GM23248 (cell line): ENCODE data around the gene PRXL2B.

ENCODE experiments used
- EZH2 ChIP-seq: fragments of 200-600 bp; sonication (generic); IDR thresholded peaks from 2 replicates; pipeline ENCODE4 v1.6.1; 2018; ENCODE audit warnings: antibody characterized with exemption, mild to moderate bottlenecking; ENCODE audit not compliant: insufficient read depth, poor library complexity, severe bottlenecking
- EZH2phosphoT487 ChIP-seq: fragments of 200-600 bp; sonication (generic); IDR thresholded peaks from 2 replicates; pipeline ENCODE4 v1.6.1; 2018; ENCODE audit warnings: antibody characterized with exemption, moderate library complexity, mild to moderate bottlenecking, low read depth; ENCODE audit not compliant: insufficient read depth

- TF ChIP-seq EZH2 (no peak), EZH2phosphoT487 (no peak)
Observed at GRCh38 chr1:2637442-2638145, 51.0 kb downstream of the PRXL2B start.
